K562 (cell line): ENCODE results near the gene ORM1. TPM values are rescaled to one million over a fixed set of nuclear protein-coding genes. Genes with fewer than 3 reads are reported as not detected.

Experiments
- CHD1 ChIP-seq: fragments of 200-600 bp; sonication (generic); IDR thresholded peaks from one replicate; pipeline ENCODE4 v1.6.1; 2012; ENCODE audit warnings: mild to moderate bottlenecking, moderate library complexity, low read length, inconsistent platforms
- E2F6 ChIP-seq, 2 experiments: IDR thresholded peaks; 2 replicates each; pipeline ENCODE4 v1.6.1; 2011; ENCODE audit warnings: borderline replicate concordance in 1 of 2, control low read depth in 1 of 2, low read depth in 1 of 2, low read length in 1 of 2, mild to moderate bottlenecking in 1 of 2, mixed read lengths in 1 of 2, moderate library complexity in 1 of 2; ENCODE audit not compliant: insufficient read depth in 1 of 2, insufficient read length in 1 of 2, poor library complexity in 1 of 2, severe bottlenecking in 1 of 2; ENCODE audit errors: extremely low read depth in 1 of 2
- ETS1 ChIP-seq: conservative IDR thresholded peaks from 2 replicates; pipeline ENCODE4 v1.6.1; 2011; ENCODE audit warnings: low read depth, mild to moderate bottlenecking, low read length; ENCODE audit not compliant: control insufficient read depth
- EWSR1 ChIP-seq: fragments of 450-650 bp; IDR thresholded peaks from 2 replicates; pipeline ENCODE4 v1.6.1; 2018; ENCODE audit warnings: borderline replicate concordance, mild to moderate bottlenecking, low read depth, moderate library complexity; ENCODE audit not compliant: partially characterized antibody
- FOXK2 ChIP-seq, 2 experiments: fragments of 450-650 bp; IDR thresholded peaks in 1 of 2; conservative IDR thresholded peaks in 1 of 2; 2 replicates each; pipeline ENCODE4 v1.6.1; 2016; ENCODE audit warnings: low read depth in 2 of 2, mild to moderate bottlenecking in 1 of 2
- HOMEZ ChIP-seq: fragments of 250-450 bp; sonication (Bioruptor Pico); IDR thresholded peaks from 2 replicates; pipeline ENCODE4 v1.4.0; 2020; ENCODE audit warnings: mild to moderate bottlenecking, moderate library complexity
- ID3 ChIP-seq, 2 experiments: fragments of 250-450 bp in 1 of 2; fragments of 450-650 bp in 1 of 2; sonication (Bioruptor Pico) in 1 of 2; IDR thresholded peaks; 2 replicates each; pipeline versions ENCODE4 v1.6.1 to v1.8.0; 2016 to 2021; ENCODE audit warnings: mild to moderate bottlenecking in 2 of 2, moderate library complexity in 2 of 2, missing compliant biosample characterization in 1 of 2, missing genetic modification characterization in 1 of 2
- JUN ChIP-seq, 2 experiments: sonication (generic) in 1 of 2; formaldehyde crosslinking in 1 of 2; IDR thresholded peaks; 2 replicates each; pipeline versions ENCODE4 v1.6.1 to v1.8.0; 2012 to 2022; ENCODE audit warnings: borderline replicate concordance in 2 of 2, mild to moderate bottlenecking in 2 of 2, improper control_type of control experiment in 1 of 2, low read depth in 1 of 2, low read length in 1 of 2, missing genetic modification reagents in 1 of 2
- KDM2B ChIP-seq: fragments of 250-450 bp; sonication (Bioruptor Pico); IDR thresholded peaks from 2 replicates; pipeline ENCODE4 v1.8.0; 2021; ENCODE audit warnings: mild to moderate bottlenecking, moderate library complexity
- LEF1 ChIP-seq: fragments of 450-650 bp; IDR thresholded peaks from 2 replicates; pipeline ENCODE4 v1.6.1; 2016; ENCODE audit warnings: mild to moderate bottlenecking
- PTBP1 ChIP-seq: fragments of 200-400 bp; formaldehyde crosslinking; IDR thresholded peaks from 2 replicates; pipeline ENCODE4 v1.6.1; 2017; ENCODE audit warnings: low read depth, low read length
- RHOXF2B ChIP-seq: fragments of 250-450 bp; sonication (Bioruptor Pico); conservative IDR thresholded peaks from 2 replicates; pipeline ENCODE4 v1.5.1; 2021
- SRF ChIP-seq, 2 experiments: fragments of 250-450, 450-650 bp in 1 of 2; sonication (Bioruptor Pico) in 1 of 2; sonication (generic) in 1 of 2; formaldehyde crosslinking; IDR thresholded peaks; 2 replicates each; pipeline versions ENCODE4 v1.5.0 to v1.5.1; 2020 to 2022; ENCODE audit warnings: mild to moderate bottlenecking in 1 of 2, missing genetic modification reagents in 1 of 2
- SRSF3 ChIP-seq: fragments of 200-400 bp; formaldehyde crosslinking; IDR thresholded peaks from 2 replicates; pipeline ENCODE4 v1.6.1; 2016; ENCODE audit warnings: mild to moderate bottlenecking, low read length, moderate library complexity; ENCODE audit not compliant: insufficient read depth
- TAF9B ChIP-seq: fragments of 450-650 bp; IDR thresholded peaks from 2 replicates; pipeline ENCODE4 v1.6.1; 2018; ENCODE audit warnings: mild to moderate bottlenecking; ENCODE audit not compliant: partially characterized antibody
- U2AF1 ChIP-seq: fragments of 200-400 bp; formaldehyde crosslinking; optimal IDR thresholded peaks from 2 replicates; pipeline ENCODE3; 2017; ENCODE audit warnings: mild to moderate bottlenecking, low read depth, low read length, moderate library complexity
- ZBTB33 ChIP-seq: sonication (generic); formaldehyde crosslinking; IDR thresholded peaks from 2 replicates; pipeline ENCODE4 v1.8.1; 2023; ENCODE audit warnings: mild to moderate bottlenecking, missing genetic modification reagents
- ZKSCAN1 ChIP-seq: fragments of 150-350 bp; IDR thresholded peaks from 2 replicates; pipeline ENCODE4 v1.6.1; 2016; ENCODE audit warnings: low read depth, low read length
- ZNF121 ChIP-seq: sonication (generic); formaldehyde crosslinking; conservative IDR thresholded peaks from 2 replicates; pipeline ENCODE4 v1.8.0; 2022; ENCODE audit warnings: missing genetic modification reagents
- ZNF165 ChIP-seq: fragments of 250-450 bp; sonication (Bioruptor Pico); IDR thresholded peaks from 2 replicates; pipeline ENCODE4 v1.4.0; 2020; ENCODE audit warnings: borderline replicate concordance
- polyA plus RNA-seq, 8 experiments: library from polyadenylated mRNA; depleted of rRNA in 4 of 8; stranded (reverse) in 5 of 8; unstranded in 3 of 8; fragments of >200 nt; fragmentation: Nextera tagmentation in 2 of 8; fragmentation: Illumina TruSeq in 1 of 8; extraction: Ambion mirVana in 2 of 8; extraction: Trizol in 1 of 8; gene quantifications; 2 replicates each; pipeline versions ENCODE4 v1.2.1 to v1.2.3, GENCODE V29; 2011 to 2014; ENCODE audit warnings: inconsistent platforms in 1 of 8, missing spikeins in 1 of 8
- total RNA-seq, 7 experiments: library from RNA; depleted of rRNA in 6 of 7; stranded (reverse); fragments of >200 nt in 6 of 7; fragmentation: Illumina TruSeq in 2 of 7; extraction: Trizol in 2 of 7; gene quantifications; 2 replicates each; pipeline versions ENCODE4 v1.2.1 to v1.2.3, GENCODE V29; 2011 to 2021; ENCODE audit warnings: low replicate concordance in 1 of 7

ORM1 gene
- total and polyA plus RNA-seq, 9 of the 15 experiments (the other 6 are each of a cell fraction or from before 2014, with no cell fraction given), result 2.9 TPM; not detected in 8

- TF ChIP-seq RHOXF2B (CRISPR knock-in tag) (no peak), ID3 (CRISPR knock-in tag; IDR thresholded peaks at IDR 0.05) (no peak), ID3 (tag; IDR thresholded peaks at IDR 0.05) (no peak), ZBTB33 (CRISPR knock-in tag) (peak; percentile 50; the same call in 1 of the 2 replicates), ZNF165 (CRISPR knock-in tag) (no peak), TAF9B (no peak), CHD1 (no peak), ZKSCAN1 (no peak), EWSR1 (no peak), ZNF121 (CRISPR knock-in tag) (no peak), E2F6 (IDR thresholded peaks at IDR 0.05; ENCODE audit: borderline replicate concordance in 1 of 2, extremely low read depth in 1 of 2, insufficient read depth in 1 of 2, insufficient read length in 1 of 2, low read depth in 1 of 2, low read length in 1 of 2, poor library complexity in 1 of 2, severe bottlenecking in 1 of 2) (peak in 1 of 2 experiments; percentile 10), ETS1 (no peak), LEF1 (no peak), PTBP1 (no peak), SRF (CRISPR knock-in tag; IDR thresholded peaks at IDR 0.05) (no peak), SRSF3 (no peak), HOMEZ (CRISPR knock-in tag) (no peak), KDM2B (CRISPR knock-in tag) (no peak), U2AF1 (no peak), JUN (IDR thresholded peaks at IDR 0.05; ENCODE audit: borderline replicate concordance, low read depth, low read length) (0 out of 2 replicates have a peak, but pooled peaks have one; percentile 31), JUN (CRISPR knock-in tag; IDR thresholded peaks at IDR 0.05; ENCODE audit: borderline replicate concordance) (peak; percentile 38; the same call in 1 of the 2 replicates), FOXK2 (conservative IDR thresholded peaks at IDR 0.05 in 1 of 2, IDR thresholded peaks at IDR 0.05 in 1 of 2; ENCODE audit: low read depth in 2 of 2) (0 out of 4 replicates have a peak, but pooled peaks of 1 of the 2 experiments have one; percentile 27)
Observed at GRCh38 chr9:114348906-114349482, 26.1 kb downstream of the ORM1 start (continued).
